Cardiac fibroblast (primary cell): ENCODE measurements around the gene MGAT3.

Experiments used
- DNase-seq, 2 donors: peaks; one replicate each; pipeline versions ENCODE4 v3.0.0 to v3.0.0-alpha.2; 2010; ENCODE audit warnings: low read depth in 2 of 2
- H3K4me3 ChIP-seq, 2 donors: replicated peaks in 1 of 2; 1 replicate in 1 of 2; 2 replicates in 1 of 2; pipeline ENCODE4 v1.5.1; 2011; ENCODE audit warnings: low read depth in 2 of 2, low read length in 2 of 2, mild to moderate bottlenecking in 2 of 2, moderate library complexity in 1 of 2
- CTCF ChIP-seq: IDR thresholded peaks from one replicate; pipeline ENCODE4 v1.5.1; 2011; ENCODE audit warnings: low read depth, mild to moderate bottlenecking, low read length, inconsistent platforms

Gene MGAT3

DNA sequence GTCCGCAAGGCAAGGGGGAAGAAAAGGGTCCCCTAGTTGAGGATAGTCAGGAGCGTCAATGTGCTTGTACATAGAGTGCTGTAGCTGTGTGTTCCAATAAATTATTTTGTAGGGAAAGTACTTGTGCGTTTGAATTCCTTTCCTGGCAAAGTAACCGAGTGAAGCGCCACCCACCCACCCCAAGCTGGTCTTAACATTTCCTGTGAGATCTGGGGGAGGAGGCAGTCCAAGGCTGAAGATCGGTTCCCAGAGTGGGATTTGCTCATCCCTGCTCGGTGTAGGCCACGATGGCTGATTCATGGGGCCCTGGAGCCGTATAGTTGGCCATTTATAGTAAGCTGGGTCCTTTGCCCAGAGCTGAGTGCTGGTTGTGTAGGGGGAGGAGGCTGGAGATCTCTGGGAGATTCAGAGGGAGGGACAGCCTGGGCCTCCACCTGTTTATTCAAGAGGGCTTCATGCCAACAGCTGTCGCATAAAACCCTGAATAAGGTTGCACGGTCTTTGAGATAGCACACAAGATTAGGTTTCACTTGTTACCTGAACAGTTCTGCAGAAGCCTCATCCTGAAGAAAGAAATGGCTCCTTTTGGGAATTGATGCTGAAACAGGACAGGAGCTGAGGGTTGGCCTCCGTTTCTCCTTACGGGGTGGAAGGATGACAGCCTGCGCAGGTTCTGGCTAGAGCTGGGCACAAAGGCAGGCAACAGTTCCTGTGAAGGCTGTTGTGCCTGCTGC lies 65.9 kb downstream of the MGAT3 start:
- TF ChIP-seq CTCF = no peak
- H3K4me3 ChIP-seq = peak overlapping the region; percentile 95
- DNase-seq = peak; percentile 62 to 71

DNA sequence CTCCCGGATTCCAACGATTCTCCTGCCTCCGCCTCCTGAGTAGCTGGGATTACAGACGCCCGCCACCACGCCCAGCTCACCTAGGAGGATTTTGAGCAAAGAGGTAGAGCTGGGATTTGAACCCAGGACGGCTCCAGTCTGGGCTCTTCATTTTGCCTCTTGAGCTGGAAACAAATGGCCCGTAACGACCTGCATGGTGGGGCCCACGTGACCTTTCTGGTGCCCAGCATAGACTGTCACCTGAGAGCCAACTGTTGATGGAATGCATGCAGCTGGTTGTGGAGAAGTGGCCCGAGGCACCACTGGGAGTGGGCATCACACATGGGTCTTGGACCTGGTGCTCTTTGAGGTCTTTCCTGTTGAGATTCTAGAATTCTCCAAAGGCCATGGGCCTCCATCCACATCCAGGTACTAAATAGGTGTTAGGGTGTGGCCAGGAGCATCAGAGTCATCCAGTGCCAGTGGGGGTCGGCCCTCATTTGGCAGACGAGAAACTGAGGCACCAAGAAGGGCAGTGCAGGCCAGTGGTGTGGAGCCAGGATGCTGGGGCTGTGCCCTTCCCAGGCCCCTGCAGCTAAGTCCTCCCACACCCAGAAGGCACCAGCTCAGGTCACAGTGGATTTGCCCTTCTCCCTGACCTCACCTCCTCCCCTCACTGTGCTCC lies 67.4 kb downstream of the MGAT3 start:
- H3K4me3 ChIP-seq = no peak overlapping the region
- DNase-seq = no peak
- no peak for TF ChIP-seq CTCF

- TF ChIP-seq CTCF = no peak
- no peak overlapping the region for H3K4me3 ChIP-seq
- DNase-seq = no peak
Measured at GRCh38 chr22:39524753-39525657, 68.2 kb downstream of the MGAT3 start.

- no peak for TF ChIP-seq CTCF
- no peak for DNase-seq
- no peak overlapping the region for H3K4me3 ChIP-seq
Measured at GRCh38 chr22:39525658-39525975, 68.8 kb downstream of the MGAT3 start.

- no peak for DNase-seq
- no peak overlapping the region for H3K4me3 ChIP-seq
- TF ChIP-seq CTCF = no peak
Measured at GRCh38 chr22:39526736-39527171, 69.9 kb downstream of the MGAT3 start.

DNA sequence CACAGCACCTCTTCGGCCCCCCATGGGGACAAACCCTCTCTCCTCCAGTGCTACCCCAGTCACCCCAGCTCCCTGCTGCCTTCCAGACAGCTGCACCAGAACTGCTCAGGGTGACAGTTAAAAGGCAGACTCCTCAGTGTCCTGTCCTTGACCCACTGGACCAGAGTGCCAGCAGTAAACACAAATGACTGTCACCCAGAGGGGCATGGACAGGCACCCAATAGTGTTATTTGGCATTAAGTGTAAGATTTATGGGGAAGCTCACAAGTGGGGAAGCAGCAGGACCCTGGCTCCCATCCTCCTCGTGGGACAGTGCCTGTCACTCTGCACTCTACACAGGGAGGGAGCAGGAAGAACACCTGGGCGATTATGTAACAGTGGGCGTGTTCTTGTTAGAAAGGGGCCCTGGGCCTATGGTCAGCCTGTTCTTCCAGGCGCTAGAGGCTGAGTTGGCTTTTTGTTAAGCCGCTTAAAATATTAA lies 70.7 kb downstream of the MGAT3 start:
- no peak for TF ChIP-seq CTCF
- no peak for DNase-seq
- no peak overlapping the region for H3K4me3 ChIP-seq
